B cell (primary cell): Measurements from ENCODE around the gene MYLK2. TPM values are rescaled to one million over a fixed set of nuclear protein-coding genes. Genes with fewer than 3 reads are reported as not detected.

Source experiments
- ATAC-seq: fragments of 200-7000 bp; cut with Tn5 transposase; one replicate; pipeline ENCODE4 v1.10.0; 2021; ENCODE audit warnings: low read depth, mild to moderate bottlenecking, moderate number of reproducible peaks, moderate library complexity
- CTCF ChIA-PET: fragments of 350-600 bp; sonication (Branson Sonifier 250); formaldehyde crosslinking; loops from one replicate; lab custom pipeline; 2021; ENCODE audit warnings: antibody characterized with exemption, inconsistent platforms; lab: Charles Lee
- POLR2A ChIA-PET: fragments of 350-600 bp; sonication (Branson Sonifier 250); formaldehyde crosslinking; loops from one replicate; lab custom pipeline; 2021; ENCODE audit warnings: antibody characterized with exemption; lab: Charles Lee
- DNase-seq: peaks from one replicate; pipeline ENCODE4 v3.0.0; 2013
- H2AFZ ChIP-seq: 2 replicates; pipeline ENCODE4 v1.6.1; 2012; ENCODE audit warnings: mild to moderate bottlenecking, low read depth, low read length; ENCODE audit not compliant: insufficient read depth, poor library complexity, severe bottlenecking
- H3K27ac ChIP-seq, 2 donors: 1 replicate in 1 of 2; 2 replicates in 1 of 2; pipeline ENCODE4 v1.5.1; 2012 to 2013; ENCODE audit warnings: low read length in 2 of 2, mild to moderate bottlenecking in 2 of 2, moderate library complexity in 1 of 2
- H3K27me3 ChIP-seq, 4 experiments: fragments of 200-600 bp in 1 of 4; sonication (generic) in 1 of 4; replicated peaks in 1 of 4; 1 replicate in 2 of 4; 2 replicates in 2 of 4; pipeline versions ENCODE4 v1.6.1 to v1.7.0; 2013 to 2016; ENCODE audit warnings: low read length in 3 of 4, mild to moderate bottlenecking in 2 of 4, mixed read lengths in 1 of 4, moderate library complexity in 1 of 4; ENCODE audit not compliant: insufficient read depth in 4 of 4, control insufficient read depth in 3 of 4; ENCODE audit errors: control extremely low read depth in 1 of 4
- H3K36me3 ChIP-seq, 2 experiments: replicated peaks in 1 of 2; 1 replicate in 1 of 2; 2 replicates in 1 of 2; pipeline versions ENCODE4 v1.6.1 to v1.7.1; 2013; ENCODE audit warnings: low read length in 1 of 2; ENCODE audit not compliant: insufficient read depth in 2 of 2, control insufficient read depth in 1 of 2; ENCODE audit errors: control extremely low read depth in 1 of 2, extremely low read depth in 1 of 2
- H3K4me1 ChIP-seq, 2 donors: fragments of 200-600 bp in 1 of 2; sonication (generic) in 1 of 2; 1 replicate in 1 of 2; 2 replicates in 1 of 2; pipeline versions ENCODE4 v1.5.1 to v1.6.1; 2013 to 2017; ENCODE audit warnings: low read length in 2 of 2; ENCODE audit not compliant: control insufficient read depth in 2 of 2, insufficient read depth in 2 of 2
- H3K4me2 ChIP-seq: replicated peaks from 2 replicates; pipeline ENCODE3; 2012; ENCODE audit warnings: mild to moderate bottlenecking, low read depth, low read length; ENCODE audit not compliant: poor library complexity, severe bottlenecking
- H3K4me3 ChIP-seq, 5 experiments: fragments of 200-600 bp in 1 of 5; sonication (generic) in 1 of 5; 1 replicate in 3 of 5; 2 replicates in 2 of 5; pipeline versions ENCODE4 v1.5.1 to v1.7.0; 2011 to 2016; ENCODE audit warnings: low read length in 4 of 5, mild to moderate bottlenecking in 4 of 5, low read depth in 2 of 5, control low read depth in 1 of 5, moderate library complexity in 1 of 5; ENCODE audit not compliant: insufficient read depth in 1 of 5; ENCODE audit errors: control extremely low read depth in 1 of 5, extremely low read depth in 1 of 5
- H3K79me2 ChIP-seq: fragments of 200-600 bp; sonication (generic); one replicate; pipeline ENCODE4 v1.6.0; 2016; ENCODE audit warnings: low read length; ENCODE audit not compliant: control insufficient read depth, insufficient read depth
- H3K9ac ChIP-seq: fragments of 200-600 bp; sonication (generic); 2 replicates; pipeline ENCODE4 v1.6.1; 2017; ENCODE audit warnings: mild to moderate bottlenecking, low read length, moderate library complexity
- H3K9me3 ChIP-seq, 3 donors: one replicate each; pipeline versions ENCODE4 v1.6.1 to v1.7.1; 2013; ENCODE audit warnings: low read length in 2 of 3; ENCODE audit not compliant: control insufficient read depth in 2 of 3, insufficient read depth in 1 of 3; ENCODE audit errors: control extremely low read depth in 1 of 3
- H4K20me1 ChIP-seq: 2 replicates; pipeline ENCODE4 v1.6.0; 2012; ENCODE audit warnings: mild to moderate bottlenecking, low read length; ENCODE audit not compliant: insufficient read depth, control insufficient read depth, poor library complexity, severe bottlenecking
- H3K27ac Mint-ChIP-seq: one replicate; pipeline ENCODE4 v1.8.0; 2021; ENCODE audit warnings: mixed read lengths
- H3K27me3 Mint-ChIP-seq: one replicate; pipeline ENCODE4 v1.8.0; 2021; ENCODE audit warnings: mixed read lengths
- H3K4me1 Mint-ChIP-seq: one replicate; pipeline ENCODE4 v1.8.0; 2021; ENCODE audit warnings: mixed read lengths
- H3K4me3 Mint-ChIP-seq: one replicate; pipeline ENCODE4 v1.8.0; 2021; ENCODE audit warnings: mixed read lengths
- H3K9me3 Mint-ChIP-seq: one replicate; pipeline ENCODE4 v1.8.0; 2022; ENCODE audit warnings: mixed read lengths; ENCODE audit not compliant: insufficient read depth
- EZH2 ChIP-seq: IDR thresholded peaks from 2 replicates; pipeline ENCODE4 v1.6.1; 2012; ENCODE audit warnings: borderline replicate concordance, low read depth, mild to moderate bottlenecking, moderate library complexity, low read length; ENCODE audit not compliant: insufficient read depth, poor library complexity, severe bottlenecking
- WGBS: methylation state at CpG from one replicate; pipeline ENCODE4 v1.1.5; 2013; ENCODE audit warnings: missing lambda C conversion rate; ENCODE audit not compliant: insufficient coverage; 5-methylcytosine and 5-hydroxymethylcytosine counted together
- intact Hi-C: fragments of 100-400 bp; cut with micrococcal nuclease; formaldehyde crosslinking; loops from one replicate; pipeline ENCODE4 v1.10.0; 2022
- polyA plus RNA-seq: library from polyadenylated mRNA; depleted of rRNA; stranded (reverse); fragments of >200 nt; gene quantifications from 2 replicates; pipeline ENCODE4 v1.2.3, GENCODE V29; 2012
- total RNA-seq, 2 donors: library from RNA; stranded (reverse); fragments of 120-200 nt in 1 of 2; gene quantifications; 1 replicate in 1 of 2; 2 replicates in 1 of 2; pipeline versions ENCODE4 v1.2.3 to v1.2.4, GENCODE V29; 2013 to 2022
- TF ChIP-seq, protein P1 (sequence below): fragments of 200-600 bp; IDR thresholded peaks from one replicate; pipeline ENCODE4 v1.8.0; 2022; ENCODE audit warnings: antibody characterized with exemption, mild to moderate bottlenecking

MYLK2 gene
- total and polyA plus RNA-seq, 2 donors (not counting 1 experiment from before 2014, with no cell fraction given): not detected

DNA sequence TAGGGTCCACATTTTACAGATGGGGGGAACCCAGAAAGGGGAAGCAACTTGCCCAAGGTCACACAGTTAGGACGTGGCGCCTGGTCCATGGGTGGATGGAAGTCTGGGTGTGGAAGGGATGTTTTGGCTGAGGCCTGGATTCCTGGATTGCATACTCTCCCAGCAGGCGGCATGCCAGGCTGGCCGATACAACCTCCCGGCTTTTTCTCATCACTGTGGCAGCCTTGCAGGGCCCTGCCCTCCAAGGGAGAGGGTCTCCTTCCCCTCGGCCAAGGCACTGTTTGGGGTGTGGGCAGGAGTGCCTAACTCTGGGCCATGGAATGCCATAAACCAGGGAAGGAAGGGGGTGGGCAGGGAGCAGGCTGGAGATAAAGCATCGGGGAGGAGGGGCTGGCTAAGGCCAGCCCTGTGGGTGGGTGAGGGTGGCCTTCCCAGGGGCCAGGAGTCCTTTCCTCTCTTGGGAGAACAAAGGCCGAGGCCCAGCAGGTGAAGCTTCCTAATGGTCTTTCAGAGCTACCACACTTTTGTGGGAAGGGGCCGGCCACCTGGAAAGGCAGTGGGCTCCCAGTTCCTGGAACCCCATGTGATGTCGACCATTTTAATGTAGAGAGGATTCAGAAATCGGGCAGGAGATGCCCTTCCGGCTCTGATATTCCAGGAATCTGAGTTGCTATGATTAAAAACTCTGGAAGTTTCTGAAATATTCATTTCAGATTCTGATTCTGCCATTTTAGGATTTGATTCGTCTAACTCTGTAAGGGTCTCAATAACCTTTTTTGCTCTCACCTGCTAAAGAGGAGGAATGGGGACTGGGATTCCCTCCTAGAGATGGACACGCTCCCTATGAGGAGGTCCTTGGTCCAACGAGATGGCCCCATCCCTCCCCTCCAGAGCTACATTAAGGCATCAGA is 22.0 kb downstream of the MYLK2 start:
- ATAC-seq (no peak), DNase-seq (no peak)
- Histone ChIP-seq H3K4me2 (no peak overlapping the region), H3K27ac (no peak overlapping the region), H3K4me3 (no peak overlapping the region), H3K79me2 (no peaks in the 10 kb centered on the region), H3K36me3 (no peaks in the 10 kb centered on the region), H2AFZ (no peak overlapping the region), H3K4me1 (peaks cover 4 to 13% of the 10 kb centered on the region in 2 donors), H3K9ac (no peak overlapping the region), H3K27me3 (peaks cover 0 to 3% (median 0%) of the 10 kb centered on the region in 4 experiments), H4K20me1 (no peaks in the 10 kb centered on the region), H3K9me3 (no peaks in the 10 kb centered on the region)
- Mint-ChIP-seq H3K4me3 (no peak overlapping the region), H3K4me1 (peaks cover 13% of the 10 kb centered on the region), H3K27me3 (no peaks in the 10 kb centered on the region), H3K27ac (no peak overlapping the region), H3K9me3 (no peaks in the 10 kb centered on the region)
- ChIA-PET POLR2A (interaction anchor here (0.6 kb wide), 1 partner anchor 52 kb away, joined by 3 read pairs; no protein-coding TSS in a partner anchor), CTCF (interaction anchor here (1.1 to 1.3 kb wide), 2 partner anchors 12 to 18 kb away, joined by 3 to 4 read pairs; no protein-coding TSS in a partner anchor)
- intact Hi-C loops: no loop called here
- TF ChIP-seq, protein P1, sequence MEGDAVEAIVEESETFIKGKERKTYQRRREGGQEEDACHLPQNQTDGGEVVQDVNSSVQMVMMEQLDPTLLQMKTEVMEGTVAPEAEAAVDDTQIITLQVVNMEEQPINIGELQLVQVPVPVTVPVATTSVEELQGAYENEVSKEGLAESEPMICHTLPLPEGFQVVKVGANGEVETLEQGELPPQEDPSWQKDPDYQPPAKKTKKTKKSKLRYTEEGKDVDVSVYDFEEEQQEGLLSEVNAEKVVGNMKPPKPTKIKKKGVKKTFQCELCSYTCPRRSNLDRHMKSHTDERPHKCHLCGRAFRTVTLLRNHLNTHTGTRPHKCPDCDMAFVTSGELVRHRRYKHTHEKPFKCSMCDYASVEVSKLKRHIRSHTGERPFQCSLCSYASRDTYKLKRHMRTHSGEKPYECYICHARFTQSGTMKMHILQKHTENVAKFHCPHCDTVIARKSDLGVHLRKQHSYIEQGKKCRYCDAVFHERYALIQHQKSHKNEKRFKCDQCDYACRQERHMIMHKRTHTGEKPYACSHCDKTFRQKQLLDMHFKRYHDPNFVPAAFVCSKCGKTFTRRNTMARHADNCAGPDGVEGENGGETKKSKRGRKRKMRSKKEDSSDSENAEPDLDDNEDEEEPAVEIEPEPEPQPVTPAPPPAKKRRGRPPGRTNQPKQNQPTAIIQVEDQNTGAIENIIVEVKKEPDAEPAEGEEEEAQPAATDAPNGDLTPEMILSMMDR: no peak
- no peak for TF ChIP-seq EZH2
- WGBS: 87% methylated on average over 11 of the region's 15 CpGs

DNA sequence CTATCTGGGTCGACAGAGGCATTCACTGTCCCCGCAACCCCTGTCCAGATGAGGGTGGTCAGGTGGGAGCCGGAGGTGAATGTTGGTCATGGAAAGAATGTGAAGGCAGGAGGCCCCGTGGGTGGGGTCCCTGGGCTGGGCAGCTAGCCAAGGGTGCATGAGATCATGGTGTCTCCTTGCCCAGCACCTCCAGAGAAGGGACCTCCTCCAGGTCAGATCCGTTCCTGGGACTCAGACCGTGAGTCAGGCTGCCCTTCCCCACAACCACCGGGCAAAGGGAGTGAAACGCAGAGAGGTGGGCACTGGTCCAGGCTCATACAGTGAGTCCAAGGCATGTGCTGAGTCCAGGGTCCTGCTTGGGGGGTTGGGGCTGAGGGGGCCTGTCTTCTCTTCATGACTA is 22.8 kb downstream of the MYLK2 start:
- H3K27me3 Mint-ChIP-seq: no peaks in the 10 kb centered on the region
- H4K20me1 ChIP-seq: no peaks in the 10 kb centered on the region
- H3K27me3 ChIP-seq: peaks cover 0 to 3% (median 0%) of the 10 kb centered on the region in 4 experiments
- no peak overlapping the region for H3K4me2 ChIP-seq
- H3K4me1 Mint-ChIP-seq: peaks cover 9% of the 10 kb centered on the region
- H3K9me3 Mint-ChIP-seq: no peaks in the 10 kb centered on the region
- no peaks in the 10 kb centered on the region for H3K9me3 ChIP-seq
- WGBS: 94% methylated on average over 8 of the region's 8 CpGs
- no peak overlapping the region for H2AFZ ChIP-seq
- no peak overlapping the region for H3K9ac ChIP-seq
- no peak for ATAC-seq
- no peak for DNase-seq
- ChIA-PET CTCF (no interaction called here), POLR2A (interaction anchor here (0.6 kb wide), 1 partner anchor 51 kb away, joined by 3 read pairs; no protein-coding TSS in a partner anchor)
- H3K27ac ChIP-seq: no peak overlapping the region
- no peaks in the 10 kb centered on the region for H3K36me3 ChIP-seq
- H3K79me2 ChIP-seq: no peaks in the 10 kb centered on the region
- H3K27ac Mint-ChIP-seq: no peak overlapping the region
- H3K4me1 ChIP-seq: peaks cover 0 to 6% of the 10 kb centered on the region in 2 donors
- H3K4me3 ChIP-seq: no peak overlapping the region
- H3K4me3 Mint-ChIP-seq: no peak overlapping the region
- intact Hi-C loops: no loop called here
- TF ChIP-seq EZH2: no peak
- TF ChIP-seq, protein P1: no peak
